GM23338 (cell line): ENCODE results near the gene OR14A16. TPM values are rescaled to one million over a fixed set of nuclear protein-coding genes. Genes with fewer than 3 reads are reported as not detected.

ENCODE experiments used
- ATAC-seq: fragments of 200-7000 bp; cut with Tn5 transposase; 3 replicates; pipeline ENCODE4 v1.9.1; 2020
- DNase-seq: peaks from one replicate; pipeline ENCODE4 v3.0.0-alpha.2; 2015; ENCODE audit warnings: low spot score
- H2AFZ ChIP-seq: fragments of 200-600 bp; sonication (generic); 2 replicates; pipeline ENCODE4 v1.8.0; 2016; ENCODE audit warnings: antibody characterized with exemption, mild to moderate bottlenecking, moderate library complexity
- H3F3A ChIP-seq: fragments of 200-600 bp; sonication (generic); replicated peaks from 2 replicates; pipeline ENCODE4 v1.8.0; 2017; ENCODE audit warnings: antibody characterized with exemption, mixed run types, low read depth
- H3K27ac ChIP-seq: fragments of 200-600 bp; sonication (generic); 2 replicates; pipeline ENCODE4 v1.6.1; 2016; ENCODE audit warnings: low read depth
- H3K27me3 ChIP-seq: fragments of 200-600 bp; sonication (generic); 2 replicates; pipeline ENCODE4 v1.8.0; 2016; ENCODE audit warnings: mild to moderate bottlenecking, mixed run types, moderate library complexity; ENCODE audit not compliant: insufficient read depth
- H3K36me3 ChIP-seq: fragments of 200-600 bp; sonication (generic); 2 replicates; pipeline ENCODE4 v1.8.0; 2016; ENCODE audit warnings: mild to moderate bottlenecking; ENCODE audit not compliant: insufficient read depth
- H3K4me1 ChIP-seq: fragments of 200-600 bp; sonication (generic); 2 replicates; pipeline ENCODE4 v1.8.0; 2016; ENCODE audit warnings: mild to moderate bottlenecking, moderate library complexity; ENCODE audit not compliant: insufficient read depth
- H3K4me2 ChIP-seq: fragments of 200-600 bp; sonication (generic); 2 replicates; pipeline ENCODE4 v1.7.1; 2017; ENCODE audit warnings: mixed run types
- H3K4me3 ChIP-seq: fragments of 200-600 bp; sonication (generic); 2 replicates; pipeline ENCODE4 v1.6.1; 2016; ENCODE audit warnings: mixed run types
- H3K79me2 ChIP-seq: fragments of 200-600 bp; sonication (generic); replicated peaks from 2 replicates; pipeline ENCODE4 v1.8.0; 2017; ENCODE audit warnings: mild to moderate bottlenecking; ENCODE audit not compliant: insufficient read depth
- H3K9me2 ChIP-seq: fragments of 200-600 bp; sonication (generic); 2 replicates; pipeline ENCODE4 v1.8.0; 2017; ENCODE audit not compliant: insufficient read depth
- H4K20me1 ChIP-seq: fragments of 200-600 bp; sonication (generic); replicated peaks from 2 replicates; pipeline ENCODE4 v1.8.0; 2017; ENCODE audit warnings: mild to moderate bottlenecking; ENCODE audit not compliant: insufficient read depth
- H3K27ac Mint-ChIP-seq: 2 replicates; pipeline ENCODE4 v1.8.0; 2020; ENCODE audit warnings: inconsistent platforms, mild to moderate bottlenecking, moderate library complexity, mixed read lengths
- H3K27me3 Mint-ChIP-seq: 3 replicates; pipeline ENCODE4 v1.8.0; 2022; ENCODE audit warnings: low read depth, mild to moderate bottlenecking, moderate library complexity, mixed read lengths, inconsistent platforms; ENCODE audit not compliant: insufficient read depth, poor library complexity
- H3K36me3 Mint-ChIP-seq: 3 replicates; pipeline ENCODE4 v1.8.0; 2021; ENCODE audit warnings: low read depth, mild to moderate bottlenecking, inconsistent platforms, moderate library complexity, mixed read lengths
- H3K4me1 Mint-ChIP-seq: 3 replicates; pipeline ENCODE4 v1.8.0; 2020; ENCODE audit warnings: mild to moderate bottlenecking, inconsistent platforms, mixed read lengths
- H3K4me3 Mint-ChIP-seq: 3 replicates; pipeline ENCODE4 v1.8.0; 2021; ENCODE audit warnings: moderate library complexity, mild to moderate bottlenecking, inconsistent platforms, mixed read lengths
- H3K9me3 Mint-ChIP-seq: 3 replicates; pipeline ENCODE4 v1.8.0; 2020; ENCODE audit warnings: moderate library complexity, mild to moderate bottlenecking, inconsistent platforms, mixed read lengths
- CTCF ChIP-seq, 2 experiments: fragments of 200-600 bp in 1 of 2; sonication (generic) in 1 of 2; conservative IDR thresholded peaks; 2 replicates each; pipeline versions ENCODE4 v1.5.1 to v1.6.1; 2016 to 2017; ENCODE audit warnings: antibody characterized with exemption in 2 of 2, low read depth in 2 of 2, mild to moderate bottlenecking in 2 of 2, moderate library complexity in 1 of 2
- EZH2phosphoT487 ChIP-seq: fragments of 200-600 bp; sonication (generic); IDR thresholded peaks from one replicate; pipeline ENCODE4 v1.8.1; 2018; ENCODE audit warnings: antibody characterized with exemption; ENCODE audit not compliant: unreplicated experiment
- JUNB ChIP-seq: IDR thresholded peaks from one replicate; pipeline ENCODE4 v1.6.1; 2016; ENCODE audit warnings: antibody characterized with exemption; ENCODE audit not compliant: unreplicated experiment
- NANOG ChIP-seq: IDR thresholded peaks from 2 replicates; pipeline ENCODE4 v1.6.1; 2016; ENCODE audit warnings: antibody characterized with exemption, borderline replicate concordance
- POLR2AphosphoS5 ChIP-seq: IDR thresholded peaks from 2 replicates; pipeline ENCODE4 v1.6.1; 2016; ENCODE audit warnings: antibody characterized with exemption, low read depth
- REST ChIP-seq: IDR thresholded peaks from one replicate; pipeline ENCODE4 v1.6.1; 2018; ENCODE audit warnings: antibody characterized with exemption; ENCODE audit not compliant: unreplicated experiment
- STAT1 ChIP-seq: IDR thresholded peaks from one replicate; pipeline ENCODE4 v1.6.1; 2016; ENCODE audit warnings: antibody characterized with exemption; ENCODE audit not compliant: unreplicated experiment
- ZNF331 ChIP-seq: fragments of 250-450 bp; sonication (Bioruptor Pico); IDR thresholded peaks from 2 replicates; pipeline ENCODE4 v1.5.0; 2020; ENCODE audit warnings: low read depth, mild to moderate bottlenecking, moderate library complexity
- ZNF462 ChIP-seq: fragments of 250-450 bp; sonication (Bioruptor Pico); IDR thresholded peaks from 2 replicates; pipeline ENCODE4 v1.5.0; 2020; ENCODE audit warnings: mild to moderate bottlenecking, moderate library complexity
- polyA plus RNA-seq: library from polyadenylated mRNA; unstranded; fragments of >200 nt; fragmentation: Nextera tagmentation; extraction: Ambion mirVana; gene quantifications from 2 replicates; pipeline ENCODE4 v1.2.1, GENCODE V29; 2016
- total RNA-seq: library from RNA; depleted of rRNA; stranded (reverse); fragments of >200 nt; shearing (Covaris generic); gene quantifications from 2 replicates; pipeline ENCODE4 v1.2.3, GENCODE V29; 2014

The OR14A16 gene
- total and polyA plus RNA-seq, 2 experiments from 2014 or later = 0.34 TPM; not detected in 1

DNA sequence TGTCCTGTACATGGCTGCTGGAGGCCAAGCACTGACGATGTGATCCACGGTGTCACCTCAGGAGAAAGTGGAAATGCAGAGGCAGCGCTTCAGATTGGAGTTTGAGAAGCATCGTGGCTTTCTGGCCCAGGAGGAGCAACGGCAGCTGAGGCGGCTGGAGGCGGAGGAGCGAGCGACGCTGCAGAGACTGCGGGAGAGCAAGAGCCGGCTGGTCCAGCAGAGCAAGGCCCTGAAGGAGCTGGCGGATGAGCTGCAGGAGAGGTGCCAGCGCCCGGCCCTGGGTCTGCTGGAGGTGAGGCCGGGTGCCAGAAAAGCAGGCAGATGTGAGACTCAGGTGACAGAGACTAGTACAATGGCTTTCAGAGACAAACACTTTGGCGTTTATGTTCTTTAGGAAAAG lies 40.7 kb upstream of the OR14A16 start (continued):
- TF ChIP-seq ZNF462 (CRISPR knock-in tag) (no peak), CTCF (conservative IDR thresholded peaks at IDR 0.05; ENCODE audit: low read depth in 2 of 2) (no peak), ZNF331 (CRISPR knock-in tag) (no peak)

- peaks cover 13% of the 10 kb centered on the region; the same call in 2 of the 3 replicates for H3K36me3 Mint-ChIP-seq
- H3K4me3 Mint-ChIP-seq = no peak overlapping the region
Observed at GRCh38 chr1:247862756-247863155, 38.8 kb upstream of the OR14A16 start.

More at GRCh38 chr1:247862756-247863155, 38.8 kb upstream of the OR14A16 start:
- 0 out of 2 replicates have a peak, but pooled peaks cover 2% of the 10 kb centered on the region for H3K36me3 ChIP-seq
- Mint-ChIP-seq H3K27ac (no peak overlapping the region), H3K27me3 (peaks cover 5% of the 10 kb centered on the region), H3K9me3 (peaks cover 64% of the 10 kb centered on the region), H3K4me1 (peaks cover 2% of the 10 kb centered on the region; the same call in 2 of the 3 replicates)
- no peak overlapping the region for H3K4me3 ChIP-seq
- ATAC-seq = no peak
- no peaks in the 10 kb centered on the region for H4K20me1 ChIP-seq
- no peak overlapping the region for H3K4me2 ChIP-seq
- H3K4me1 ChIP-seq = peaks cover 3% of the 10 kb centered on the region; the same call in 1 of the 2 replicates
- H3K27me3 ChIP-seq = peaks cover 8% of the 10 kb centered on the region
- H3K27ac ChIP-seq = no peak overlapping the region
- no peaks in the 10 kb centered on the region for H3K79me2 ChIP-seq
- no peak for DNase-seq
- no peaks in the 10 kb centered on the region for H3K9me2 ChIP-seq
- TF ChIP-seq JUNB (no peak), ZNF331 (CRISPR knock-in tag) (no peak), POLR2AphosphoS5 (no peak), NANOG (no peak), EZH2phosphoT487 (no peak), STAT1 (no peak), REST (no peak)
- no peak overlapping the region for H2AFZ ChIP-seq
- H3F3A ChIP-seq = no peaks in the 10 kb centered on the region
